ENCODE measurements around the gene CALML3. TPM values are rescaled to one million over a fixed set of nuclear protein-coding genes. Genes with fewer than 3 reads are reported as not detected.

The CALML3 gene
- total RNA-seq, 6 donors from 2014 or later: not detected

GRCh38 chr10:5531558-5532306 lies 7.0 kb downstream of the CALML3 start:
- DNase-seq (no peak), ATAC-seq (ENCODE audit: low FRiP score in 2 of 2) (no peak)
- 81 to 84% methylated on average over 4 to 10 of the region's 10 CpGs for WGBS, 2 donors
- no peaks in the 10 kb centered on the region for H3K9me3 ChIP-seq
- no peak overlapping the region for H3K4me3 ChIP-seq
- TF ChIP-seq CTCF (IDR thresholded peaks at IDR 0.05): no peak
- TF ChIP-seq POLR2AphosphoS5 (IDR thresholded peaks at IDR 0.05): no peak
- TF ChIP-seq POLR2A (IDR thresholded peaks at IDR 0.05): no peak
- no peak for TF ChIP-seq EP300 (IDR thresholded peaks at IDR 0.05)
- no peaks in the 10 kb centered on the region for H3K36me3 ChIP-seq
- H3K27ac ChIP-seq: no peak overlapping the region
- H3K4me1 ChIP-seq: peaks cover 0 to 8% (median 3%) of the 10 kb centered on the region in 4 donors
- no peaks in the 10 kb centered on the region for H3K27me3 ChIP-seq

DNA sequence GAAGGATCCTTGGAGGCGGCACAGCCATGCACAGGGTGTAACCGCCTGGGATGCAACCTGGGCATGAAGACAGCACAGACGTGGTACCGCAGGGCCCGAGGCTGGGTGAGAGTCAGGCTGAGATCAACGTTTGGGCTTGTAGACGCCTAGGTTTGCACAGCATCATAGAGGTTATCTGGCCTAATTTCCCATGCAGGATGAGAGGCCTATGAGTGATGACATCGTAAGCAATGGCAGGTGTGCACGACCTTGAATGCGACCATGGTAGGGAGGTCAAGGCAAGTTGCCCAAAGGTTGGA lies 7.5 kb downstream of the CALML3 start:
- DNase-seq (no peak), ATAC-seq (ENCODE audit: low FRiP score in 2 of 2) (no peak)
- no peaks in the 10 kb centered on the region for H3K27me3 ChIP-seq
- WGBS, 2 donors: 94 to 100% methylated on average over 4 to 10 of the region's 10 CpGs
- peaks cover 0 to 8% (median 3%) of the 10 kb centered on the region in 4 donors for H3K4me1 ChIP-seq
- no peak overlapping the region for H3K27ac ChIP-seq
- no peak for TF ChIP-seq CTCF (IDR thresholded peaks at IDR 0.05)
- no peak for TF ChIP-seq POLR2AphosphoS5 (IDR thresholded peaks at IDR 0.05)
- TF ChIP-seq POLR2A (IDR thresholded peaks at IDR 0.05): no peak
- TF ChIP-seq EP300 (IDR thresholded peaks at IDR 0.05): no peak
- H3K4me3 ChIP-seq: no peak overlapping the region
- H3K9me3 ChIP-seq: no peaks in the 10 kb centered on the region
- H3K36me3 ChIP-seq: no peaks in the 10 kb centered on the region

DNA sequence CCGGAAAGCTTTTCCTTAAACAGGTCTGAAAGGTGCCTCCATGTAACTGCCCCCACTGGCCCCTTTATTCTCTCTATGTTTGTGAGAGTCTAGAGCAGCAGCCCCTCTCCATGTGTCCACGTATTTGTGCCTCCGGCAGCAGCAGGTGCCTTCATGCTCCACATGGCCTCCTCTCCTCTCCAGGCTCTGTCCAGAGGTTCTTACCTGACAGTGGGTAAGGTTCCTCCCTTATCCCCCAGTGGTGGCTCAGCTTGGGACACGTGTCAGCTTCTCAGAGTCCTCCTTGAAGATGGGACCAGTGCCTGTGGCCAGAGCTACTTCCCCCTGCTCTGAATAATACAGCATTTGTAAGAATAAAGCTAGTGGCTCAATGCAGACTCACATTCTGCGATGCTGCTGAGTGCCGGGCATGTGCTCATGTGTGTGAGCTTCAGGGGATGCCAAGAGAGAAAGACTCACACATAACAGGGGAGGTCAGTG lies 7.9 kb downstream of the CALML3 start:
- Histone ChIP-seq H3K27me3 (no peaks in the 10 kb centered on the region), H3K9me3 (no peaks in the 10 kb centered on the region), H3K36me3 (no peaks in the 10 kb centered on the region), H3K27ac (no peak overlapping the region), H3K4me3 (no peak overlapping the region), H3K4me1 (peaks cover 0 to 8% (median 3%) of the 10 kb centered on the region in 4 donors)
- WGBS, 2 donors: 85 to 90% methylated on average over 6 of the region's 6 CpGs
- DNase-seq (no peak), ATAC-seq (ENCODE audit: low FRiP score in 2 of 2) (no peak)
- no peak for TF ChIP-seq POLR2AphosphoS5 (IDR thresholded peaks at IDR 0.05)
- no peak for TF ChIP-seq EP300 (IDR thresholded peaks at IDR 0.05)
- TF ChIP-seq CTCF (IDR thresholded peaks at IDR 0.05): no peak
- TF ChIP-seq POLR2A (IDR thresholded peaks at IDR 0.05): no peak

DNA sequence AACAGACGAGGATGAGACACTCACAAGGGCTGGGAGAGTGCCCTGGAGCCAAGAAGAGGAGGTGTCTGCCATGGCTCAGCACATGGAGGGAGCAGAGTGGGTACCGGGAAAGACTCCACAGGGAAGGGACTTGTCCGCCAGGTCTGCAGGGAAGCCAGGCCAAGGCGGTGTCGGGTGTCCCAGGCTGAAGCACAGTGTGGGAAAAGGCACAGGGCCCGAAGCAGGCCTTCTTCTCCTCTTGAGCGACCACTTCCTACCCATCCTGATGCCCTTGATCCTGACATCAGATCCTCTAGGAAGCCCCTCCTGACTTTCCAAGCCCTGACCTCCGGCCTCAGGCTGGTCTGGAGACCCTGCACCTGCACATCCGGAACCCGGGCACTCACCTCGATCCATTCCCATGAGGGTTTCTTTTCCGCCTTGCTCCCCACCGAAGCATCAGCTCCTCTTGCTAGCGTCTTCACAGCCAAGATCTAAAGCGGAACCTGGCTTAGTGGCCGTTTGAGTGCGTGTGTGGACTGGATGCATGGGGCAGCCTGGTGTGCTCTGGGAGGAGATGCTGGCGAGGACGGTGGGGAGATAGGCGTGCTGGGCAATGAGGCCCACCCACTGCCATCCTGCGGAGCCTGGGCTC lies 8.5 kb downstream of the CALML3 start:
- no peaks in the 10 kb centered on the region for H3K9me3 ChIP-seq
- WGBS, 2 donors: 91 to 96% methylated on average over 21 of the region's 21 CpGs
- no peaks in the 10 kb centered on the region for H3K27me3 ChIP-seq
- no peak for ATAC-seq (ENCODE audit: low FRiP score in 2 of 2)
- no peak overlapping the region for H3K27ac ChIP-seq
- H3K4me1 ChIP-seq: peaks cover 0 to 8% (median 3%) of the 10 kb centered on the region in 4 donors
- no peak for DNase-seq
- no peak overlapping the region for H3K4me3 ChIP-seq
- H3K36me3 ChIP-seq: no peaks in the 10 kb centered on the region
- TF ChIP-seq CTCF (IDR thresholded peaks at IDR 0.05): no peak
- no peak for TF ChIP-seq POLR2AphosphoS5 (IDR thresholded peaks at IDR 0.05)
- TF ChIP-seq POLR2A (IDR thresholded peaks at IDR 0.05): no peak
- TF ChIP-seq EP300 (IDR thresholded peaks at IDR 0.05): no peak
